NCI-H1436 treated with DMSO at 0.1 percent for 48 hours (cell line): ENCODE data around the gene SMARCC2.
A peak's percentile ranks its signal among the peaks of the same experiment; 100 is the strongest.

ENCODE experiments used
- DNase-seq: peaks from one replicate; lab custom pipeline; 2025; lab: John Stamatoyannopoulos, UW

SMARCC2 gene

DNA sequence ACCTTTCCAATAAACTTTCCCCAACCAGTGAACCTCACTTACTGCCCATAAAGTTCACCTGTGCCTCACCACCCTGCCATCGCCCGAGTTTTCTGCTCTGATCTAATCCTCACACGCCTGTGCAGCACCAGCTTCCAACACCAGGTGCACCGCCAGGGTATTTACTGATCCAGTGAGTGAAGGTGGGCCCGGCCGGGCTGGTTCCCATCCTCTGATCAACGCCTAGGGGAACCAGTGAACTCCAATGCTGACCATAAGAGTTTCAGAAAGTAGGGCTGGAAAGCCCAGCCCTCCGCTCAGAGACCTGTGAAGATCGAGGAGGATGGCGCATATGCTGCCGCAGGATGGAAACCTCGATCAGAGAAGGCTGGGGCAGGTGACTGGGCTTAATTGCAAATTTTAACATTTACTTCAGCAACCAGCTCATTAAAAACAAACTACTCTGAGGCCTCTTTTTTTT is 37.6 kb downstream of the SMARCC2 start:
- peak; percentile 29 for DNase-seq

DNA sequence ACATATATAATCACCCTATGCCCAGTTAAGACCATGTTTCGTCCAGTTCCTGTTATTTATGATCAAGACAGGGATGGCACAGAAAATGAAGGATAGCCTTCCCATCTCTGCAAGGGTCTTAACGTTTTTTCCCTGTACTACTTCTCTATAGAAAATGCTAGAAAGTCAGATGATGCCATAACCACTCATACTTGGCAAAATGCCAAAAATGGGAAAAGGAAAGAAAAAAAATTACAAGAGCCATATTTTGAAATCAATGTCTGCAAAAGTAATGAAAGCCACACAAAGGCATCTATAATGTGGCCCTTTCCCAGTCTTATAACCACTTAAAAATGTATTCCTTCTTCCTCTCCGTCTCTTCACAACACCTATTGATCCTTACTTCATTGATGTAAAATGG is 38.7 kb downstream of the SMARCC2 start:
- DNase-seq: no peak

DNA sequence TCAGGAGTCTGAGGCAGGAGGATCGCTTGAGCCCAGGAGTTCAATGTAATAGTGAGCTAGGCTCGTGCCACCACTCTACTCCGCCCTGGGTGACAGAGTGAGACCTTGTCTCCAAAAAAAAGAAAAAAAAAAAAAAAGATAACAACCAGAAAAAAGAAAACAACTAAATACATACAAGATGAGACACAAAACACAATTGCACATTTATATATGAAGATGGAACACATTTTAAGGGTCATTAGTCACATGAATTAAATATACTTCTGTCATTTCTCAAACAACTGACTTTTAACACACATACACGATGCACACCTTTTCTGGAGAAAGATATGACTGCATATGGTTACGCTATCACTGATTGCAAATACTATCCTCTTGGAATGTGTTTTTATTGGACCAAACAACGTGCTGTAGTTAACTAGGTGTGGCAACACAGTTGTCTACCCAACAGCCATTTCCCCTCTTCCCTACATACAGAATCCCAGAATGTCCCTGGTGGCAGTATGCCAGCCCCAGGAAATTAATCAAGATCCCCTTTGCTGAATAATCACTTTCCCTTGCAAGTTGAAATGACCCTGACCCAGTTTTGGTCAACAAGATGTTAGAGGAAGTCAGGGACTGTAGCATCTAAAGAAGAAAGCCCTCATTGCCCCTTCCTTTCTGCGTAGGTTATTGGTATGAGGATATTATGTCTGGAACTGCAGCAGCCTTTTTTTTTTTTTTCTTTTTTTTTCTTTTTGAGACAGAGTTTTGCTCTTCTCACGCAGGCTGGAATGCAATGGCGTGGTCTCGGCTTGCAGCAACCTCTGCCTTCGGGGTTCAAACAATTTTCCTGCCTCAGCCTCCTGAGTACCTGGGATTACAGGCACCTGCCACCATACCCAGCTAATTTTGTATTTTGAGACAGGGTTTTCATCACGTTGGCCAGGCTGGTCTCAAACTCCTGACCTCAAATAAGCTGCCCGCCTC is 42.5 kb downstream of the SMARCC2 start:
- DNase-seq: no peak

DNA sequence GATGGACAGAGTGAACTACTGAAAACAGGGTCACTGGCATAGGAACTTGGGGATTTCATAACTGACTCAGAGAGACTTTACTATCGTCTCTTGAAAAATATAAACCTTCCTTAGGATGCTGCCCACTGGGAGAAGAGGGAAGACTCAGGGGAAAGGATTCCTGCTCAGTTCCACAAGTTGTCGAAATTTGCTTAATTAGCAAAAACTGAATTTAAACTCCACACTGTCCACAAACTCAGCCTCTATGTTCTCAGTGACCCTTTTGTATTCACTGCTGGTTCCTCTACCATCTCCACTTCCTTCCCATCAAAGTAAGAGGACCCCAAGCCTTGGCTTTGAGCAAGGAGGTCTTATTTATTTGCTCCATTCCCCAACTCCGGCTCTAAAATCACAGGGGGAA is 44.1 kb downstream of the SMARCC2 start:
- no peak for DNase-seq

DNA sequence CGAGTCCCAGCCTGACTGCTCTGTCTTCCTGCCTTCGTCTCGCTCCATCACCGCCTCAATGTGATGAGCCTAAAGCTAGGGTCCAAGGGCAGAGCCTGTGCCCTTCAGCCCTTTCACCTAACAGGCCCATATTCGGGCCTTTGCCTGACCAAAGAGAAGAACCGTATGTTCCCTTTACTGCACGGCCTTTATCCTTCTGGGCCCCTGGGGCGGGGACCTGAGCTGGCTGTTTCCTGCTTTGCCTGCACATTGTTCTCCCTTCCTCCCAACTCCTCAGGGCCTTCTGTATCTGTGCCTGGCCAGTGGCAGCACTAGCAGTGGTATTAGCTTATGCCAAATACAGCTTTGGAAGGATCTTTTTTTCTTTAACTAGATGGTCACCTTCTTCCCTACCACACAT is 45.4 kb downstream of the SMARCC2 start:
- DNase-seq: no peak

DNA sequence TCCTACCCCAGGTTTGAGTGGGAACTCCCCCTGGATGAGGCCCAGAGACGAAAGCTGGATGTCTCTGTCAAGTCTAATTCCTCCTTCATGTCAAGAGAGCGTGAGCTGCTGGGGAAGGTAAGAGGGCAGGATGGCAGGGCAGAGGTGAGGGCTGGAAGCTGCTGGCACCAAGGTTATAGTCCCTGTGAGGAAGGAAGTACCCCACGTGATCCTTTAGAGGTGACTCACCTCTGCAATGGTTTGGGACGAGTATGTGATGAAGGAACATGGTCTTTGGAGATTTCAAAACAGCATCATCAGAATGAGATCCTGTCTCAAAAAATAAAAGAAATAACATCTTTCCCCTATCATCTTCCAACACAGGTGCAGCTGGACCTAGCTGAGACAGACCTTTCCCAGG is 46.1 kb downstream of the SMARCC2 start:
- DNase-seq: no peak

DNA sequence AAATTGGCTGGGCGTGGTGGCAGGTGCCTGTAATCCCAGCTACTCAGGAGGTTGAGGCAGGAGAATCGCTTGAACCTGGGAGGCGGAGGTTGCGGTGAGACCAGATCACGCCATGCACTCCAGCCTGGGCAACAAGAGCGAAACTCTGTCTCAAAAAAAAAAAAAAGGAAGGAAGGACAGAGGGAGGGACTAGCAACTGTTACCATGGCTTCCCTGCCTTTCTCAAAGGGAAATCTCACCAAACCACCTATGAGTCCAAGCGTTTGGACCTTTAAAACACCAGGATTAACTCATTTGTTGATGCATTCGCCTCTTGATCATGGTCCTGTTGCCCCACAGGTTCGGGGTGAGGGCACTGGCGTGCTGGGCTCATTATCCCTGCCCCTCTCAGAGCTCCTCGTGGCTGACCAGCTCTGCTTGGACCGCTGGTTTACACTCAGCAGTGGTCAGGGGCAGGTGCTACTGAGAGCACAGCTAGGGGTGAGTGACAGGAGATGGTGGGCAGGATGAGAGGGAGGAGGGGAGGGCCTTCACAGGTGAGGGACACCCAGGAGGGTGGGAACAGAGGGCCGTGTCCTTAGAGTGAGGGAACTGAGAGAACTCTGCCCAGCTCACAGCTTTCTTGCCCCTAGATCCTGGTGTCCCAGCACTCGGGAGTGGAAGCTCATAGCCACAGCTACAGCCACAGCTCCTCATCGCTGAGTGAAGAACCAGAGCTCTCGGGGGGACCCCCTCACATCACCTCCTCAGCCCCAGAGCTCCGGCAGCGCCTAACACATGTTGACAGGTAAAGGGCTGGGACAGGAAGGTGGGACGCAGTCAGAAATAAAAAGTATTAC is 47.1 kb downstream of the SMARCC2 start:
- DNase-seq: no peak

DNA sequence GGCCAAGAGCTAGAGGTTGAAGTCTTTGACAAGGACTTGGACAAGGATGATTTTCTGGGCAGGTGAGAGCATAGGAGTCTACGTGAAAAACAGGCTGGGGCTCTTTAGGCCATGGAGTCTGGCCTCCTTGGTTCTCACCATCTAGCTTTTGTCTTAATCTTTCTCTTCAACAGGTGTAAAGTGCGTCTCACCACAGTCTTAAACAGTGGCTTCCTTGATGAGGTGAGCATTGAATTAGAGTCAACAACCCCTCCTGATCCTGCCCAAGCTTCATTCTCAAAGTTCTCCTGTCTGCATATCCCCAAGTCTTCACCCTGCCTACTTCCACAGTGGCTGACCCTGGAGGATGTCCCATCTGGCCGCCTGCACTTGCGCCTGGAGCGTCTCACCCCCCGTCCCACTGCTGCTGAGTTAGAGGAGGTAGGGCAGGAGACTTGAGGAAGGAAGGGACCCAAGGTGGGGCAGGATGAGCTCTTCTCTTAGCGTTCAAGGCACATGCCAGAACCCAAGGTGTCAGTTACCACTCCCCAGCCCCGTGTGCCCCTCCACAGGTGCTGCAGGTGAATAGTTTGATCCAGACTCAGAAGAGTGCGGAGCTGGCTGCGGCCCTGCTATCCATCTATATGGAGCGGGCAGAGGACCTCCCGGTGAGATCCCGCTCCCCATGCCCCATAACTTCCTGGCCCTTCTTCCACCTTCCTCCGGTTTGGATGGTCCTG is 51.3 kb downstream of the SMARCC2 start:
- no peak for DNase-seq

DNA sequence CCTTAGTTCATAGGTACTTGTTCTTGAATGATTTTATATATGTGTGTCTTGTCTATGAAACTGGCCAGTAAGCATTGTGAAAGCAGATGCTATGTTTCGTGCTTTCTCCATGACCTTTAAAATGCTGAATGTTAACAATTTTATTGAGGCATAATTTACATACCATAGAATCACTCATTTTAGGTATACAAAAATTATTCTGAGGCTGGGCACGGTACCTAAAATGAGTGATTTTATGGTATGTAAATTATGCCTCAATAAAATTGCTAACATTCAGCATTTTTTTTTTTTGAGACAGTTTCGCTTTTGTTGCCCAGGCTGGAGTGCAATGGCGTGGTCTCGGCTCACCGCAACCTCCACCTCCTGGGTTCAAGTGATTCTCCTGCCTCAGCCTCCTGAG is 54.4 kb downstream of the SMARCC2 start:
- DNase-seq: no peak

DNA sequence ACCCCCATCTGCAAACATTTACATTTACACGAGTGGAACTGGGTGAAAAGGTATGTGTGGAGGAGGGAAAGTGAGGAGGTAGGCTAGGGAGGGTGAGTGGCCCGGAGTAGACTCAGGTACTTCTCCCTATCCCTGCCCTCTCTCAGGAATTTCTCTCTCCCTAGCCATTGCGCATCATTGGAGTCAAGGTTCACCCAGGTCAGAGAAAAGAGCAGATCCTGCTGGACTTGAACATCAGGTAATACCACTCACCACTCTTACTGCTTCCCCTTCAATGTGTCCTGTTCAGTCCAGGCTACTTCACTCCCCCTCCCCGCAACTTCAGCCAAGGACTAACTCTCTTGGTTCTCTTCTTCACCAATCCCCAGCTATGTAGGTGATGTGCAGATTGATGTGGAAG is 58.4 kb downstream of the SMARCC2 start:
- DNase-seq: no peak

DNA sequence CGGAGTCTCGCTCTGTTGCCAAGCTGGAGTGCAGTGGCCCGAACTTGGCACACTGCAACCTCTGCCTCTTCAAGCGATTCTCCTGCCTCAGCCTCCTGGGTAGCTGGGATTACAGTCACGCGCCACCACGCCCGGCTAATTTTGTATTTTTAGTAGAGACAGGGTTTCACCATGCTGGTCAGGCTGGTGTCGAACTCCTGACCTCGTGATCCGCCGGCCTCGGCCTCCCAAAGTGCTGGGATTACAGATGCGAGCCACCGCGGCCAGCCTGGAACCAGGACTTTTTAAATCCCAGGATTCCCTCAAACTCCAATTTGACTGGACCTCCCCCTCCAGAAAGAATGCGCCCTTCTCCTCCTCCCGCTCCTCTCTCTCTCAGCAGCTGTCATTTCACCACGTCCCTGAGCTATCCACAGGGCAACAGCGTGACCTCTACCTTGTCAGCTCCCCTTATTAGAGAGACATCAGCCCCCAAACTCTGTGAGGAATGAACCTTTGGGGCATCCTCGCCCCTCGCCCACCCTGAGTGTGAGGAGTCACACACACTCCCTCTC is 59.3 kb downstream of the SMARCC2 start:
- DNase-seq: no peak

DNA sequence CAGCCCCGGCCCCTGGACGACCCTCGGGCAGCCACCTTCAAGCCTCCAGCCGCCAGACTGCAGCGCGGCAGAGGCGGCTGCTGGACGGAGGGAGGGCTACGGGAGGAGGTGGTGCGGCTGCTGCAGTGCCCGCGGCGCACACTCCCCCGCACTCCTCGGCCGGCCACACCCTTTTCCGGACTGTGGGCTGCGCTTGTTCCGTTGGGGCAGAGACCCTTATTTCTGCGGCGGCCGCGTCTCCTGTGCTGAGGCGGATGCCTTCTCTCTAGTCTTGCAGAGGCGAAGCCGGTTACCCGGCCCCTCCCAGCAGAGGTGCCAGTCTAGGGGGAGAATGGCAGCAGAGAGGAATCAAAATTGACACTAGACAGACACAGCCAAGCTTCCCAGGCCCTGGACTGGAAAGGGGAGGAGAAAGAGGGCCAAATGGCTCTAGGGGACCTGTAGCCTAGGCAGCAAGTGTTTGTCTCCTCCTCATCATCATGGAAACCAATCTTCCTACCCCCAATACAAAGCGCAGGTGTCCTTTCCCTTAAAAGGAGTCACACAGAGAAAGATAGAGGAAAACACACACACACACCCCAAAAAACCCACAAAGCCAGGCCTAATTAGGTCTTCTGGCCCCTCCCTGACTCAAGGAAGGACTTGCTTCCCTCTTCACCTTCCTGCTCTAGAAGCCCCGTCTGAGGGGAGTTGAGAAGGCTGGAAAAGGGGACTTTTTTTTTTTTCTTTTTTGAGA is 59.9 kb downstream of the SMARCC2 start:
- no peak for DNase-seq

DNA sequence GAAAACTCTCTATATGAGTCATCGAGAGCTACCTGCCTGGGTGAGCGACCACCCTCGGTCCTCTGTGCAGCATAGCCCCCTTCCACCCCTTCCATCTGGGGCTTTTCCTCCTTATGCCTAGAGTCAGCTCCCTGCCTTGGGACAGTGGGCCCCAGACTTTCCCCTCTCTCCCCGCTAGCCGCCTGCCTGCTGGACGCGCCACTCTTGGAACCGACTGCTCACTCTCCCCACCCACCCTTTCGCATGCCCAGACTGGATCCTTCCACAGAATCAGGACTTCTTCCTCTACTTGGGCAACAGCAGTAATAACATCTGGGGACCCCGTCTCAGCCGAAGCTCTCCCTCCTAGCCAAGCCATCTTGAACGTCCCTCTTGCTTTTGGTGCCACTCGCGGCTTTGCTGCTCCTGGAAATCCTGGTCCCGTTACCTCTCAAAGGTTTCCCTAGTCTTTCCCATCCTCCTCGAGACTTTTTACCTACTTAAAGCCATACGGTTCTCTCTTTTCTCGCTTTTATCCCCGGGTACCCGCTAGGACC is 60.5 kb downstream of the SMARCC2 start:
- DNase-seq: no peak

DNA sequence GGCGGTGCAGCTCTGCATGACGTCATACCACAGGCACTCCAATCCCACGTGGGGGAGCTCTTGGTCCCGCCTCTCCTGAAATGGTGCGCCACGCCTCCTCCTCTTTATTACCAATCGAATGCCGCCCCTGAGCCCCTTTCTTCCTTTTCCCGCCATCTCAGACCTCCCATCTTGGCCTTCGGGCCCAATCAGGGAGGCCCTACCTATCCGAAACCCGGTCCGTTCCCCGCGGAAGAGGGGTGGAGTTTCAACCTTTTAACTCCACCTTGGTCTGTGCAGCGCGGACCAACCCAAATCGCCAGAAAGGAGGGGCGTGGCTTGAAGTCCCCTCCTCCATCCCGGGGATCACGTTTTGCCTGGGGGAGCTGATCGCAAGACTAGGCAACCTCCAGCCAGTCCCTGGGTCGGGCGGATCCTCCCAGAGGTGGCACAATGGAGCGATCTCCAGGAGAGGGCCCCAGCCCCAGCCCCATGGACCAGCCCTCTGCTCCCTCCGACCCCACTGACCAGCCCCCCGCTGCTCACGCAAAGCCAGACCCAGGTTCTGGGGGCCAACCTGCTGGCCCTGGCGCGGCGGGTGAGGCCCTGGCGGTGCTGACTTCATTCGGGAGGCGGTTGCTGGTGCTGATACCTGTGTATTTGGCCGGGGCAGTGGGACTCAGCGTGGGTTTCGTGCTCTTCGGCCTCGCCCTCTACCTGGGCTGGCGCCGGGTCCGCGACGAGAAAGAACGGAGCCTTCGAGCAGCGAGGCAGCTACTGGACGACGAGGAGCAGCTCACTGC is 61.2 kb downstream of the SMARCC2 start, which contains the start of gene ESYT1:
Gene ESYT1, plus strand, starts transcription at position 380 of the 782 bp plus-strand sequence. Its CDS starts 53 bp downstream, at position 433.
- DNase-seq: peak; percentile 98

DNA sequence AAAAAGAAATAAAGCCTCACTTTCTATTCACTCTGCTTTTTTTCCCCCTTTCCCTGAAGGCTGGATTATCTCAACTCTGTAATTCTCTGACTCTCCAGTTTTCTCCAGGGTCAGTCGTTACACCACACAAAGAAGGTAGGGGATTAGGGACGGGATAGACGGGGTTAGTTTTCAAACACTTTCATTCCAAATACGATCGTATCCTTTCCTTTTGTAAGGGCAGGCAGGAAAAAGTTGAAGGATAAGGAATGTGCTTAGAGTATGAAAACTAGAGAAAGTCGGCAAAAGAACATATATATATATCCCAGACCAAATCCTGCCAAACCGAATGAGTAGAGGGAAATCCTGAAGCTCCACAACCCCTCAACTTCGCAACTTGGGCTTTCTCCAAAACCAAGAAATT is 61.8 kb downstream of the SMARCC2 start:
- no peak for DNase-seq

DNA sequence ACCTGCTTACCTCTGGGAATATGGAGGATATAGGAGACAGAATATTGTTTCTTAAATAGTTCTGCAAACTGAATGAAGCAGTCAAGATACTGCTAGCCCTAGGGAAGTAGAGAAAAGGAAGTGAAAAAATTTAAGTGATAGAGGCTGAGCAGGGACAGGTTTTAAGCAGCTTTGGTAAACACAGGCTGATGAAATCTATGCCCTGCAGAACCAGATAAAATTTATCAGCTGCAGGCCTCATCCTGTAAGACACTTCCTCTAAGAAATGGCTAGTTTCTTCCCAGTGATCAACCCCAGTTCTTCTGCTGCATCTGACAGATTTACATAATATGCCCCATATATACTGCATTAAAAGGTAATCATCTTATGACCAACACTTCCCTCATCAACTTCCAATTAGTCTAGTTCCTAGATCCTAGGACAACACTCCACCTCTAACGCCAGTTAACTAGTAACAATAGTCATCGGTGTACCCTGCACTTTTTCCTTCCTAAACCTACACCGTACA is 62.5 kb downstream of the SMARCC2 start:
- no peak for DNase-seq

DNA sequence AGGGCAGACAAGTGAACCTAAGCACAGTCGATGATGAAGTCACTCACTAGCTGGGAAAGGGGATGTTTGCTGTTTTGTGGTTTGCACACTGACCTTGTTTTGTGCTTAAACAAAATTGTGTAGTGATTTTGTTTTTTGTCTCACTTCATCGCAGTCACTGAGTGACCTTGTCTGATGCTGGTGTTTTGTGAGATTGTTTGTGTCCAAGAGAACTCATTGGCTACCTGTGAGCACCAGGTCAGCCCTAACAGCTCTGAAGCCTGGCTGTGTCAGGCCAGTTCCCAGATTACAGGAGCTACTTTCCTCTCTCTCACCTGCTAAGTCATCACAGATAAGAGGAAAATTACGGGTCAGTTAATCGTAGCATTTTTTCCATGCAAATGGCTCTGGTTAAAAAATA is 65.2 kb downstream of the SMARCC2 start:
- DNase-seq: no peak

DNA sequence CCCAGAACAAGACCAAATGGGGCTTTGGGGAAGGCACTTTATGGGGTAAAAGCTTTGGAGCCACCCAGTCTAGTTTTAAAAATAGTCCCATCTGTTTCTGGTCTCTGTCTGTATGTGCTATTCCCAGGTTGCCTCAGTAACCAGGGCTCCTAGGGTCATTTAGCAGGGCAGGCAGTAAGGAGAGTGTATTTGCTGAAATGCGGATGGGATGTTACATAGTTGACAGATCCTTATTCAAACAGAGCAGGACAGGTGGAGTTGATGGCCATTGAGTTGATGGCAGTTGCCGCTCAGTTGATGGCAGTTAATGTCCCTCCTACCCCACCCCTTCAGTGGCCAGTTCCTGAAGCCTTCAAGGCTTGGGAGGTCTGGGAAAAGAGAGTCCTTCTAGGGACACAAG is 66.6 kb downstream of the SMARCC2 start:
- no peak for DNase-seq

DNA sequence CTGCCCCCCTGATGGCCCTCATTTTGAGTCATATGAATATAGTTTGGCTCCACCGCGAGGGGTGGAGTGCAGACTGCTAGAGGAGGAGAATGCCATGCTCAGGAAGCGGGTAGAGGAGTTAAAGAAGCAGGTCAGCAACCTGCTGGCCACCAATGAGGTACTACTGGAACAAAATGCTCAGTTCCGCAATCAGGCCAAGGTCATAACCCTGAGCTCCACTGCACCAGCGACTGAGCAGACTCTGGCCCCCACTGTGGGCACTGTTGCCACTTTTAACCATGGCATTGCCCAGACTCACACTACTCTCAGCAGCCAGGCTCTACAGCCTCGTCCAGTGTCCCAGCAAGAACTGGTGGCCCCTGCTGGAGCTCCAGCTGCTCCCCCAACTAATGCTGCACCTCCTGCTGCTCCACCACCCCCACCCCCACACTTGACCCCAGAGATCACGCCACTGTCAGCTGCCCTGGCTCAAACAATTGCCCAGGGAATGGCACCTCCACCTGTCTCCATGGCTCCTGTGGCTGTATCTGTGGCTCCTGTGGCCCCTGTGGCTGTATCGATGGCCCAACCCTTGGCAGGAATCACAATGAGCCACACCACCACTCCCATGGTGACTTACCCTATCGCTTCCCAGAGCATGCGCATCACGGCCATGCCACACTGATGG is 67.9 kb downstream of the SMARCC2 start:
- no peak for DNase-seq
